Activated CD4-positive, alpha-beta T cell treated with anti-CD3 and anti-CD28 coated beads, Interleukin-2, amount 50 U/mL, for 48 hours (primary cell): ENCODE measurements around the gene C16orf86.
"Not testable (repeated sequence)": the region's sequence is repeated elsewhere in the genome, so short reads cannot be mapped to it uniquely, and the experiment has no call there.

Experiments used
- DNase-seq, 2 experiments: peaks; one replicate each; pipeline ENCODE4 v3.0.0-alpha.2; 2020

Gene C16orf86

GRCh38 chr16:67668495-67669157 is 2.0 kb downstream of the C16orf86 start:
- no peak for DNase-seq

- DNase-seq, result no peak
These were observed 3.0 kb downstream of the C16orf86 start for GRCh38 chr16:67669499-67670101.

GRCh38 chr16:67672306-67672705 is 5.7 kb downstream of the C16orf86 start:
- DNase-seq, result no peak

- peak; percentile 60 to 67 for DNase-seq
These were observed 6.4 kb downstream of the C16orf86 start for GRCh38 chr16:67672739-67673662.

- no peak for DNase-seq
These were observed 7.3 kb downstream of the C16orf86 start for GRCh38 chr16:67673712-67674580.

- no peak for DNase-seq
These were observed 8.4 kb downstream of the C16orf86 start for GRCh38 chr16:67674851-67675578.

GRCh38 chr16:67675579-67675935 is 8.9 kb downstream of the C16orf86 start:
- DNase-seq, result no peak

- DNase-seq, result no peak
These were observed 9.4 kb downstream of the C16orf86 start for GRCh38 chr16:67675999-67676398.

- no peak for DNase-seq
These were observed 9.9 kb downstream of the C16orf86 start for GRCh38 chr16:67676516-67676915.

GRCh38 chr16:67676939-67677338 is 10.3 kb downstream of the C16orf86 start:
- DNase-seq, result no peak

GRCh38 chr16:67677712-67678111 is 11.1 kb downstream of the C16orf86 start:
- DNase-seq, result no peak

- no peak for DNase-seq
These were observed 11.9 kb downstream of the C16orf86 start for GRCh38 chr16:67678354-67679023.

- no peak for DNase-seq
These were observed 13.6 kb downstream of the C16orf86 start for GRCh38 chr16:67679935-67680897.

GRCh38 chr16:67683767-67684166 is 17.2 kb downstream of the C16orf86 start:
- DNase-seq, result no peak

GRCh38 chr16:67685388-67686112 is 18.9 kb downstream of the C16orf86 start:
- no peak for DNase-seq

GRCh38 chr16:67693517-67694285 is 27.1 kb downstream of the C16orf86 start:
- DNase-seq, result not testable (repeated sequence)

GRCh38 chr16:67694611-67695010 is 28.0 kb downstream of the C16orf86 start:
- DNase-seq, result no peak

GRCh38 chr16:67697422-67698185 is 31.0 kb downstream of the C16orf86 start:
- no peak for DNase-seq
